Esophagus squamous epithelium (tissue), 4 donors: ENCODE results near the gene NMT1.

Experiments used
- CTCF ChIP-seq, 6 experiments: fragments of 450-650 bp in 4 of 6; fragments of 200-600 bp in 2 of 6; sonication (generic) in 2 of 6; IDR thresholded peaks; one replicate each; pipeline ENCODE4 v1.5.1; 2016 to 2019; ENCODE audit warnings: antibody characterized with exemption in 6 of 6, mild to moderate bottlenecking in 4 of 6, moderate library complexity in 4 of 6
- POLR2A ChIP-seq, 4 donors: fragments of 450-650 bp; IDR thresholded peaks; one replicate each; pipeline ENCODE4 v1.6.1; 2017; ENCODE audit warnings: antibody characterized with exemption in 4 of 4, mild to moderate bottlenecking in 4 of 4, moderate library complexity in 3 of 4

- TF ChIP-seq CTCF (IDR thresholded peaks at IDR 0.05) = no peak
- TF ChIP-seq POLR2A (IDR thresholded peaks at IDR 0.05) = no peak
These were observed 41.7 kb downstream of the NMT1 start for GRCh38 chr17:45102856-45103255.
